H1 (cell line): Measurements from ENCODE around the gene CD79A. TPM values are rescaled to one million over a fixed set of nuclear protein-coding genes. Genes with fewer than 3 reads are reported as not detected.

Source experiments
- CTCF ChIA-PET: fragments of 300-600 bp; sonication (Branson Sonifier 250); formaldehyde crosslinking; loops from one replicate; lab custom pipeline; 2021; ENCODE audit not compliant: partially characterized antibody; lab: Charles Lee
- POLR2A ChIA-PET: fragments of 300-600 bp; sonication (Branson Sonifier 250); formaldehyde crosslinking; loops from one replicate; lab custom pipeline; 2021; ENCODE audit warnings: inconsistent platforms; ENCODE audit not compliant: partially characterized antibody; lab: Charles Lee
- DNase-seq, 2 experiments: peaks; one replicate each; pipeline versions ENCODE4 v3.0.0 to v3.0.0-alpha.2; 2010 to 2022; ENCODE audit warnings: low spot score in 2 of 2, low read depth in 1 of 2, mixed read lengths in 1 of 2
- FAIRE-seq: peaks from 2 replicates; lab custom pipeline; 2011; peaks lifted over from hg19 to GRCh38; lab: Jason Lieb, UNC
- H2AFZ ChIP-seq: 2 replicates; pipeline ENCODE4 v1.8.1; 2012; ENCODE audit warnings: low read length, inconsistent platforms
- H2AK5ac ChIP-seq: 2 replicates; pipeline ENCODE4 v1.6.1; 2013; ENCODE audit warnings: low read depth, low read length
- H2BK120ac ChIP-seq: replicated peaks from 2 replicates; pipeline ENCODE3; 2013; ENCODE audit warnings: low read depth, low read length, inconsistent platforms
- H2BK12ac ChIP-seq: 2 replicates; pipeline ENCODE4 v1.6.1; 2013; ENCODE audit warnings: low read depth, low read length
- H2BK15ac ChIP-seq: 2 replicates; pipeline ENCODE4 v1.6.1; 2013; ENCODE audit warnings: low read length
- H2BK20ac ChIP-seq: 2 replicates; pipeline ENCODE4 v1.6.1; 2013; ENCODE audit warnings: low read length
- H2BK5ac ChIP-seq: 2 replicates; pipeline ENCODE4 v1.6.1; 2013; ENCODE audit warnings: low read depth, low read length
- H3K14ac ChIP-seq: 2 replicates; pipeline ENCODE4 v1.6.1; 2013; ENCODE audit warnings: inconsistent platforms; ENCODE audit not compliant: insufficient read length
- H3K18ac ChIP-seq: 2 replicates; pipeline ENCODE4 v1.6.1; 2013; ENCODE audit warnings: low read length; ENCODE audit errors: extremely low read depth
- H3K23ac ChIP-seq: 2 replicates; pipeline ENCODE4 v1.6.1; 2013; ENCODE audit warnings: inconsistent platforms; ENCODE audit not compliant: insufficient read length
- H3K23me2 ChIP-seq: 2 replicates; pipeline ENCODE4 v1.6.1; 2013; ENCODE audit warnings: low read depth, low read length
- H3K27ac ChIP-seq: 2 replicates; pipeline ENCODE4 v1.6.1; 2011; ENCODE audit warnings: low read depth, low read length, inconsistent platforms
- H3K27me3 ChIP-seq, 4 experiments: replicated peaks in 1 of 4; 1 replicate in 1 of 4; 2 replicates in 3 of 4; pipeline versions ENCODE4 v1.6.1 to v1.8.1; 2011 to 2013; ENCODE audit warnings: low read length in 3 of 4, mild to moderate bottlenecking in 3 of 4, inconsistent platforms in 2 of 4, mixed read lengths in 2 of 4, moderate library complexity in 1 of 4; ENCODE audit not compliant: control insufficient read depth in 3 of 4, insufficient read depth in 3 of 4; ENCODE audit errors: extremely low read depth in 1 of 4
- H3K36me3 ChIP-seq, 4 experiments: 2 replicates each; pipeline versions ENCODE4 v1.6.1 to v1.8.1; 2011 to 2013; ENCODE audit warnings: mild to moderate bottlenecking in 4 of 4, low read length in 3 of 4, moderate library complexity in 2 of 4, control low read depth in 1 of 4, inconsistent platforms in 1 of 4; ENCODE audit not compliant: insufficient read depth in 4 of 4, control insufficient read depth in 2 of 4
- H3K4ac ChIP-seq: replicated peaks from 2 replicates; pipeline ENCODE3; 2013; ENCODE audit warnings: low read length, low read depth, mixed read lengths, inconsistent platforms; ENCODE audit not compliant: insufficient read length
- H3K4me1 ChIP-seq, 4 experiments: replicated peaks in 1 of 4; 1 replicate in 1 of 4; 2 replicates in 3 of 4; pipeline versions ENCODE4 v1.6.1 to v1.8.1; 2011 to 2013; ENCODE audit warnings: low read length in 3 of 4, inconsistent platforms in 2 of 4, mixed read lengths in 1 of 4; ENCODE audit not compliant: insufficient read depth in 4 of 4, control insufficient read depth in 3 of 4
- H3K4me2 ChIP-seq, 2 experiments: 2 replicates each; pipeline versions ENCODE4 v1.6.1 to v1.8.1; 2011 to 2013; ENCODE audit warnings: low read depth in 2 of 2, low read length in 2 of 2, control low read depth in 1 of 2, inconsistent platforms in 1 of 2, mild to moderate bottlenecking in 1 of 2; ENCODE audit not compliant: insufficient read depth in 1 of 2
- H3K4me3 ChIP-seq, 4 experiments: fragments of 200-600, 300-600 bp in 1 of 4; sonication (generic), shearing (Covaris generic), sonication (Bioruptor Twin) in 1 of 4; 2 replicates each; pipeline versions ENCODE4 v1.5.1 to v1.8.1; 2011 to 2016; ENCODE audit warnings: low read length in 4 of 4, low read depth in 3 of 4, control low read depth in 2 of 4, inconsistent platforms in 2 of 4, mild to moderate bottlenecking in 2 of 4, mixed read lengths in 1 of 4, moderate library complexity in 1 of 4; ENCODE audit not compliant: insufficient read depth in 2 of 4; ENCODE audit errors: extremely low read depth in 1 of 4
- H3K56ac ChIP-seq: replicated peaks from 2 replicates; pipeline ENCODE3; 2013; ENCODE audit warnings: low read depth, mild to moderate bottlenecking, mixed read lengths, low read length, inconsistent platforms; ENCODE audit not compliant: insufficient read length
- H3K79me1 ChIP-seq: 2 replicates; pipeline ENCODE4 v1.6.1; 2013; ENCODE audit warnings: low read depth, low read length, control low read depth
- H3K79me2 ChIP-seq, 2 experiments: 2 replicates each; pipeline versions ENCODE4 v1.6.1 to v1.8.1; 2012 to 2013; ENCODE audit warnings: low read length in 2 of 2, mild to moderate bottlenecking in 2 of 2, inconsistent platforms in 1 of 2; ENCODE audit not compliant: insufficient read depth in 2 of 2, control insufficient read depth in 1 of 2
- H3K9ac ChIP-seq, 4 experiments: replicated peaks in 1 of 4; 1 replicate in 1 of 4; 2 replicates in 3 of 4; pipeline versions ENCODE4 v1.6.1 to v1.8.1; 2011 to 2013; ENCODE audit warnings: low read depth in 3 of 4, low read length in 3 of 4, control low read depth in 2 of 4, mild to moderate bottlenecking in 2 of 4, moderate library complexity in 2 of 4, inconsistent platforms in 1 of 4; ENCODE audit errors: extremely low read depth in 1 of 4
- H3K9me3 ChIP-seq, 2 experiments: 2 replicates each; pipeline versions ENCODE4 v1.6.1 to v1.8.1; 2012 to 2013; ENCODE audit warnings: mild to moderate bottlenecking in 2 of 2, moderate library complexity in 2 of 2, control low read depth in 1 of 2, inconsistent platforms in 1 of 2, low read depth in 1 of 2, low read length in 1 of 2, mixed read lengths in 1 of 2; ENCODE audit not compliant: insufficient read depth in 2 of 2
- H4K20me1 ChIP-seq, 2 experiments: replicated peaks in 1 of 2; 2 replicates each; pipeline versions ENCODE3 to v1.8.1; 2011 to 2013; ENCODE audit warnings: inconsistent platforms in 2 of 2, low read length in 2 of 2, mild to moderate bottlenecking in 1 of 2; ENCODE audit not compliant: insufficient read depth in 2 of 2, control insufficient read depth in 1 of 2
- H4K5ac ChIP-seq: 2 replicates; pipeline ENCODE4 v1.6.1; 2013; ENCODE audit warnings: low read length, low read depth, mixed read lengths, inconsistent platforms; ENCODE audit not compliant: insufficient read length
- H4K8ac ChIP-seq: 2 replicates; pipeline ENCODE4 v1.8.0; 2013; ENCODE audit warnings: mild to moderate bottlenecking, moderate library complexity, low read length, inconsistent platforms; ENCODE audit not compliant: insufficient read depth; ENCODE audit errors: extremely low read depth
- H4K91ac ChIP-seq: replicated peaks from 2 replicates; pipeline ENCODE3; 2013; ENCODE audit warnings: low read length, mixed read lengths, inconsistent platforms; ENCODE audit not compliant: insufficient read length
- WGBS, 2 experiments: shearing (Covaris generic) in 1 of 2; methylation state at CpG; one replicate each; pipeline versions ENCODE4 v1.1.6 to v1.1.7; 2013 to 2015; ENCODE audit warnings: low lambda C conversion rate in 2 of 2, mixed read lengths in 2 of 2, inconsistent platforms in 1 of 2, low coverage in 1 of 2, missing lambda C conversion rate in 1 of 2; ENCODE audit not compliant: insufficient replicate concordance in 2 of 2, insufficient coverage in 1 of 2, insufficient read length in 1 of 2; ENCODE audit errors: extremely low coverage in 1 of 2, missing lambda C conversion rate in 1 of 2; 5-methylcytosine and 5-hydroxymethylcytosine counted together
- polyA plus RNA-seq, 7 experiments: library from polyadenylated mRNA; depleted of rRNA in 3 of 7; stranded (reverse) in 5 of 7; unstranded in 2 of 7; fragments of >200 nt in 5 of 7; fragments of 200-250 nt in 2 of 7; gene quantifications; 1 replicate in 5 of 7; 2 replicates in 1 of 7; 4 replicates in 1 of 7; pipeline versions ENCODE4 v1.2.1 to v1.2.3, GENCODE V29; 2011 to 2013; ENCODE audit warnings: missing spikeins in 2 of 7, mixed read lengths in 2 of 7
- total RNA-seq: library from RNA; stranded (reverse); fragmentation: NEBNext Ultra II Directional; extraction: Animal tissue kit (Norgen Biotek cat#: 25700); gene quantifications from 2 replicates; pipeline ENCODE4 v1.2.1, GENCODE V29; 2021

CD79A gene
- total and polyA plus RNA-seq, 2 of the 8 experiments (the other 6 are each of a cell fraction or from before 2014, with no cell fraction given) = 0.54 to 0.77 TPM

- no peak overlapping the region for H3K4ac ChIP-seq
- no peak overlapping the region for H2AK5ac ChIP-seq
- no peak for FAIRE-seq
- H4K91ac ChIP-seq = no peak overlapping the region
- no peak overlapping the region for H2BK5ac ChIP-seq
- no peaks in the 10 kb centered on the region; the same call in 1 of the 2 replicates for H3K79me1 ChIP-seq
- peaks cover 3 to 8% of the 10 kb centered on the region in 2 experiments for H4K20me1 ChIP-seq
- no peak overlapping the region for H3K9ac ChIP-seq
- ChIA-PET POLR2A (interaction anchor here (1.0 to 13.9 kb wide), 4 partner anchors 22 to 35 kb away, joined by 3 to 298 read pairs (median 8); partner anchors contain the start of gene RPS19), CTCF (interaction anchor here (0.8 to 2.5 kb wide), 8 partner anchors 12 to 58 kb away, joined by 3 to 12 read pairs (median 4); partner anchors contain the start of gene CD79A)
- H3K4me1 ChIP-seq = peaks cover 3 to 16% (median 12%) of the 10 kb centered on the region in 4 experiments
- no peak overlapping the region for H3K23ac ChIP-seq
- H3K18ac ChIP-seq = no peak overlapping the region
- H3K27ac ChIP-seq = no peak overlapping the region
- H4K5ac ChIP-seq = no peak overlapping the region
- no peak overlapping the region for H2AFZ ChIP-seq
- H2BK15ac ChIP-seq = no peak overlapping the region
- H3K56ac ChIP-seq = no peak overlapping the region
- no peak overlapping the region for H3K4me2 ChIP-seq
- H3K36me3 ChIP-seq = peaks cover 0 to 2% (median 0%) of the 10 kb centered on the region in 4 experiments; a peak in 3 of 8 replicates
- 90% methylated on average over 4 of the region's 4 CpGs; no CpG with 5 or more reads in 1 of the 2 experiments for WGBS, 2 experiments
- H2BK12ac ChIP-seq = no peak overlapping the region
- H4K8ac ChIP-seq = no peak overlapping the region
- H3K9me3 ChIP-seq = no peaks in the 10 kb centered on the region
- no peak overlapping the region for H3K4me3 ChIP-seq
- no peak for DNase-seq
- H2BK120ac ChIP-seq = no peak overlapping the region
- no peak overlapping the region for H2BK20ac ChIP-seq
- no peak overlapping the region for H3K14ac ChIP-seq
- no peaks in the 10 kb centered on the region for H3K23me2 ChIP-seq
- no peaks in the 10 kb centered on the region for H3K27me3 ChIP-seq
- no peaks in the 10 kb centered on the region for H3K79me2 ChIP-seq
Measured at GRCh38 chr19:41890936-41891335, 13.9 kb downstream of the CD79A start.
